Fibroblast of skin of right quadriceps (primary cell): ENCODE measurements around the gene HSD17B8.

Experiments used
- DNase-seq: peaks from one replicate; pipeline ENCODE4 v3.0.0-alpha.2; 2013

HSD17B8 gene

DNA sequence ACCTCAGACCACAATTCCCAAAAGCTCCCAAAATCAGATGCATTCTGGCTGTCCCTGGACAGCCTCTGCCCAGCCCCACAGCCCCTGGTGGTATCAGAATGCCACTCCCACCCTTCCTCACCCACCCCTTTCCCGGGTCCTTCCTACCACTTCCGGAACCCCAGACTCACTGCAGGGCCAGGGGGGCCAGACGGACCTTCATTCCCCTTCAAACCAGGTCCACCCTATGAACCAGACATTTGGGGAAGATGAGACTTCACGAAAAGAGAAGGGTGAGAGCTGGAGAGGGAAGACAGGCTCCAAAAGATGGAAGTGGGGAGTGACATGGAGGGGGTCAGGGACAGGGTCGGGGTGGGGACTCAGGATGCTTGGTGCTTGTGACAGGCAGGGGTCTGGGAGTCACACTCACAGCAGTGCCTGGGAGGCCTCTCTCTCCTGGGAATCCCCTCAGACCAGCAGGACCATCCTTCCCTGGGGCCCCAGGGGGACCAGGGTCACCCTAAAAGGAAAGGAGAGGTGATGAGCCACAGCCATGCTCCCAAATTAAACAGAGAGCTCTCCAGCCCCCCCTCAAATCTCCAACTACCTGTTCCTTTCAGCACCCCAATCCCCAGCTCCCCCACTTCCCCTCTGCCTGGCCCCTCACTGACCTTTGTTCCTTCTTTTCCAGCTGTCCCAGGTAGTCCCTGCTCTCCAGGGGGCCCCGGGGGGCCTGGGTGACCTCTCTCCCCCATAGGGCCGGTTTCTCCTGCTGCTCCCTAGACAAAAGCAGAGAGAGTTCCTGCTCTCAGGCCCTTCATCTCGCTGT lies 32.4 kb upstream of the HSD17B8 start:
- no peak for DNase-seq

DNA sequence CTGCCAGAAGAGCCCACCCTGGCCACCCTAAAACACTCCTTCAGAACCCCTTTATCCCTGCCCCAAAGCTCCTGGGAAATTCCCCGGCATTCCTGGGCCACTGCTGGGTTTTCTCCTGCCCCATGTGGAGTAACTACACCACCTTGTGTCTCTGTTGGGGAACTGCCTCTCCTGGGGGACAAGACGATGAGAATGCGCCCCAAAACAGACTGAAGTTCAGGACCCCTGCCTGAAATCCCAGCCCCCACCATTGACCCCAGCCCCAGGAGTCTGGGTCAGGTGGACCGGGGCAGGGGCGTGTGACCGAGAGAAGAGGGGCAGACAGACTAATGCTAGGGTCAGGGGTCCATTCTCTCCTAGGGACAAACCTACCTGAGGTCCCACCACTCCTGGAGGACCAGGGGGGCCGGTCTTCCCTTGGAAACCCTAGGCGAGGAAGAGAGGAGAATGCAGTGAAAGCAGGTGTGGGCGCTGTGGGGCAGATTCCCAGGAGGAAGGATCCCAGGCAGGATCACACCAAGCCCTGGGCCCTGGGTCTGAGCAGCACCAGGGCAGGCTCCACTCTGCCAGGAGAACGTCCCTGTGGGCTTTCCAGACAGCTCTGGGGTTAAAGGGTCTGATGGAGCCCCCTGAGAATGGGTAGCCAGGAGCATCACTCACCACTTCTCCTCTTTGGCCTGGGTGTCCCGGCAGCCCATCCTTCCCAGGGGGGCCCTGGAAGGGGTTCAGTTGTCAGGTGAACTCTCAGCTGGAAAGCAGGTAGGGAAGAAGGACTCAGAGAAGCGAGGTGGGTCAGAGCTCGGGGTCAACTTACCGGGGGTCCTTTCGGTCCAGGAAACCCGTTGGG lies 31.5 kb upstream of the HSD17B8 start:
- peak; percentile 22 for DNase-seq

DNA sequence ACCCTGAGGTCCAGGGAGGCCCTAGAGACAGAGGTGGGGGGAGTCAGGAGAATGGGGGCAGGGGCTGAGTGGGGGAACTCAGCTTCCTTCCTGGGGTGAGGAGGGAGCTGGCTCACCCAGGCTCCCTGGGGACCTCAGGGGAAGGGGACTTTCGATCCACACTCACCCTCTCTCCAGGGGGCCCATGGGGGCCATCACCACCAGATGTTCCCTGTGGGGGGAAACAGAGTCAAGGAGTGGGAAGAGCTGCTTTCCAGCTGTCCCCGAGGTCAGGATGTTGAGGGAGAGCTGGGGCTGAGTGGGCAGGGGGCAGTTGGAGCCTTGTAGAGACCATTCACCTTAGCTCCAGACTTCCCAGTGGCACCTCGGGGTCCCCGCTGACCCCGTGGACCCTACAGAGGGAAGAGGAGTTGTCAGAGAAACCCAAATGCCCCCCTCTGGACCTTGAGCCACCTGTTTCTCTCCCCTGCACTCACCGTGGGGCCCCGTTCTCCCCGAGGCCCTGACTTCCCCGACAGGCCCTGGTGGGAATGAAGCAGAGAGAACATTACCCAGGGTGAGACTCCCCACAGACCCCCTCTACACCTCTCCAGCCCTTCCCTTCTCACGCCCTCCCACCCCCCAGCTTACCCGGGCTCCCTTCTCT lies 30.8 kb upstream of the HSD17B8 start:
- no peak for DNase-seq

- no peak for DNase-seq
These were observed 29.7 kb upstream of the HSD17B8 start for GRCh38 chr6:33174784-33175183.

GRCh38 chr6:33175436-33176069 lies 28.9 kb upstream of the HSD17B8 start:
- no peak for DNase-seq

GRCh38 chr6:33176906-33177305 lies 27.5 kb upstream of the HSD17B8 start:
- DNase-seq: no peak

DNA sequence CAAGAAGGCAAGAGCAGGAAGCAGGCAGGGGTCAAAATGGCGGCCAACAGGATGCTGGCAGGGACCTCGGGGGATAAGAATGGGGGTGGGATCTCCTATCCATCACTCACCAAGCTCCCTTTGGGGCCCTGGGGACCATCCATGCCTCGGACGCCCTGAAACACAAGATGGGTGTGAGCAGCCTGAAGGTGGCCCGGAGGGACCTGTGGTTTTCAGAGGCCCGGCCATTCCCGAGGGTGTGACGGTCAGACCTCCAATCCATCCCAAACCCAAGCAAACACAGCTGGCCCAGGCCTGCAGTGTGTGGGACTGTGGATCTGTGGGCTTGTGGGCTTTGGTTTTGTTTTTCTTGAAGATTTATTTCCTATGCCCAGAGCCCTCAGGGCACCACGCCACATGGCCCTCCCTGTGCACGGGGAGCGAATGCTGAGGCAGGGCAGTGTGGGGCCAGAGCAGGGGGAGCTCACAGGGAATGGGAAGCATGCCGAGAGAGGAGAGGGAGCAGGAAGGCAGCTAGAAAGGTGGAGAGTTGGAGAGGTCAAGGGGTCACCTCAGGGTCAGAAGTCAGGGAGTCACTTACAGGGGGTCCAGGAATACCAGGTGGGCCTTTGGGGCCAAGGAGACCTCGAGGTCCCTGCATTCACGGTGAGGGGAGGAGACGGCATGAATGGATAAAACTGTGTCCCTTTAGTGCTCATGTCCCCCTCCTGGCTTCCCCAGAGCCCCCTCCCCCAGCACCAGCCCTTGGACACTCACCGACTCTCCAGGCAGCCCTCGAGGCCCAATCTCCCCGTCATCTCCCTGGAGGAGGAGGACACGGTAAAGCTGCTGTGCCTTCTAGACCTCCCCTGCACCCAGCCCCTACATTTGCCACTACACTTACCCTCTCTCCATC lies 26.7 kb upstream of the HSD17B8 start:
- no peak for DNase-seq

DNA sequence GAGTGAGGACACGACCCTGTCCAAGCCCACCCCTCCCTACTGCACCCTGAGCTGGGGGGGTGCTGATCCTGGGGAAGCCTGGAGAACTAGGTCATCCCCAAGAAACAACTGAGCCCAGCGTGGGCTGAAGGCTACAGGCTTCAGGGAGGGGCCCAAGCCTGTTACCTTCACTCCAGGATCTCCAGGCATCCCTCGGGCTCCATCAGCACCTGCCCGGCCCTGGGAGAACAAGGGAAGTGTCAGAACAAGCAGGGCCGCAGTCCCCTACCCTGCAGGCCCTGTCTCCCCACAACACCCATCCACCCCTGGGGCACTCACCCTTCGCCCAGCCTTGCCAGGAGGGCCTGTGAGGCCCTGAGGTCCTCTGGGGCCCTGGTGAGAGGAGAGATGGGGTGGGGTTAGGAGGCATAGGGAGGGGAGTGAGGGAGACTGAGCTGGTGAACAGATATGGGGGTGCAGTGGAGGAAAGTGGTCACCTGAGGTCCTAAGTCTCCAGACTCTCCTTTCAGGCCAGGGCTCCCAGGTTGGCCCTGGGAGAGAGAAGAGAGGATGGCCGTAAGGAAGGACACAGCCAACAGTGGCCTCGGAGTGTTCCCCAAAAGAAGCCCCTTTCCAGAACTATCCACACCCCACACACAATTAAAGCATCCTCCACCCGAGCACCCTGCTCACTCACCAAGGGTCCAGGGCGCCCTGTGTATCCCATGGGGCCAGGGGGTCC lies 25.5 kb upstream of the HSD17B8 start:
- no peak for DNase-seq

GRCh38 chr6:33181141-33181540 lies 23.3 kb upstream of the HSD17B8 start:
- DNase-seq: no peak

- DNase-seq: no peak
These were observed 21.3 kb upstream of the HSD17B8 start for GRCh38 chr6:33183071-33183683.

- no peak for DNase-seq
These were observed 19.3 kb upstream of the HSD17B8 start for GRCh38 chr6:33185190-33185589.

DNA sequence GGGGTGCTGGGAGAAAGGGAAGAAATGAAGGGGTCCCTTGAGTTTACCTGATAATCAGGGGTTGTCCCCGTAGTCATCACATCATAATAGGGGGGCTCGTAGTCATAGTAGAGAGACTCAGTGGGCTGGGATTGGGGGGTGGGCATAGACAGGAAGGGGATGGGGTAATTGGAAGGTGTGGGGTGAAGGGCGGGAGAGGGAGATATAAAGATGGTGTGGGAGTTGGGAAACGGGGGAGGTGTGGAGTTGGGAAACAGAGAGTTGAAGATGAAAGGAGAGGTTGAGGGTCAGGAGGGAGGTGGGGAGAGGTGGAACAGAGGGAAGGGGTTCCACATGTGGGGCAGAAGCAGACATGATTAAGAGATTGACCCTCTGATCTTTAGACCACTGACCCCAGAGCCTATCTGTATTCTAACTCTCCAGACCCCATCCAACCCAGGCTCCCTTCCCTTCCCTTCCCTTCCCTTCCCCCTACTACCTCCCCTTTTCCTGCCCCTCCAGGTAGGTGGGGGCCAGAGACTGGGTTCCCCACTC lies 18.7 kb upstream of the HSD17B8 start:
- no peak for DNase-seq

GRCh38 chr6:33187809-33188208 lies 16.6 kb upstream of the HSD17B8 start:
- no peak for DNase-seq

GRCh38 chr6:33189164-33189563 lies 15.3 kb upstream of the HSD17B8 start:
- no peak for DNase-seq

GRCh38 chr6:33189625-33190448 lies 14.6 kb upstream of the HSD17B8 start:
- DNase-seq: no peak

DNA sequence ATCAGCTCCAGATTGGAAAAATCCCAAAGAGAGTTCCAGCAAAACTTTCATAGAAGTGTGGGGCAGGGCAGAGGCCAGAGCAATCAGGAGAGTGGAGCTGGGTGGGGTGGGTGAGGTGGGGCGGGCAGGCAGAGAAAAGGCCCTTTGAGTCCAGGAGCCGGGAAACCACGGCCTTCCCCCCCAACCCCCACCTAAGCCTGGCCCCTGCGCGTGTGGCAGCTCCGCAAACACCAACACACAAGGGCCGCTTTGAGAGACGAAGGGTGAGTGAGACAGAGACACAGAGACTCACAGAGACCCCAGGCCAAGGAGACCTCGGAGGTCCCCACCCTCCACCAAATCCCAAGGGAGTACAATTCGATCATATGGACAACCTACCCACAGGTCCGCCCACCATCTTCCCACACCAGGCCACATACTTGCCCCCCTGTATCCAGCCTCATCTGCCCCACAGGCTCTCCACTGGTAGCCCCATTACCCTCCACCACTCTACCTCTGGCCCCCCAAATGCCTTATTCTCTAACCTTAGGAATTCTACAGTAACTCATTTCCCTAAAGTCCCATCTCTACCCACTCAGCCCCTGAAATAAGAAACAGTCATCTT lies 13.8 kb upstream of the HSD17B8 start:
- DNase-seq: no peak

DNA sequence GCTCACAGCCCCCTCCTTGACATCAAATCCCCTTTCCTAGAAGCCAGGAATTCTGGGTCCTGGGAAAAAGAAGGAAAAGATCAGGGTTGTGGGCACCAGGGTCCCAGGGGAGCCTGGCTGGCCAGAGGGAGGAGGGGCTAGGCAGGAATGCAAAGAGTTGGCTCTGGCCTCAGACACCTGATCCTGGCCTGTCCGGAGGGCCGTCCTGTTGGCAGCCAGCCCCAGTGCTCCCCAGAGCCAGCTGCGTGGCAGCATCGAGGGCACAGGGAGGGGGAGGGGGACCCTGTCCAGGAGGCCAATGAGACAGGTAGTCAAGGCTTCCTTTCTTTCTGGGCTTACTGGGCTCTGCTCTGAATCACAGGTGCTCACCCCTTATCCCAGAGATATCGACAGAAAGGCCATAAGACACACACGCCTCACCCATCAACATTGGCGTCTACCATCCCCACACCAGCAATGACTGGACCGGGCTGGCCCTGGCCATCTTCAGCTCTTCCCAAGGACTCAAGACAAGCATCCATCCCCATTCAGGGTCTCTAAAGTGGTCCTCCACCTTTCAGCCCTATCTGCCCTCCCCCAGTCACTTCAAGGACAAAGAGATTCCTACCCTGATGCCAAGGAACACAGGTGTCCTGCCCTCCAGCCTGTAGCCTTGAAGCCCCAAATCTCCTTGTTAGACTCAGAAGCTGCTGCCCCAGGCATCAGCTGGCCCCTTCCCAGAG lies 12.9 kb upstream of the HSD17B8 start:
- no peak for DNase-seq

DNA sequence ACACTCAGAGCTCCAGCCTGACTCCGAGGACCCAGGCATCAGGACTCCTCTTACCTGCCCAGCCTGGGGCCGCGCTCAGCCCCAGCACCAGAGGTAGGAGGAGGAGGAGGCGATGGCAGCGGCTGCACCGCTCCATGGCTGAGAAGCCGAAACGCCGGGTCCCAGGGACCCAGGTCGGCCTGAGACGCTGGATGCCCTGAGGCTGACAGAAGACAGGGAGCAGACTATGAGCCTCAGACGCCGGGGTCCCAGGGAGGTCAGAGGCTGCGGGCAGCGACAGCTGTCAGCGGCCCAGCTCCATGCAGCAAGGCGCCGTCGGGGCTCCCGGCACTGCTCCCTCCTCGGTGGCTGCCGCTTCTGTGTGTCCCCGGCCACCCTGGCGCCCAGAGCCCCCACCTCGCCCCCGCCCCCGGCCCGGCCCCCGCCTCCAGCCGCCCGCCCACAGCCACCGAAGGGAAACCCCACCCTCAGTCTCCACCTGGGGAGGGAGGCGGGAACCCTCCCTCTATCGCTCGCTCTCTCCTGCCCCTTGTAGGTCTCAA lies 12.3 kb upstream of the HSD17B8 start, which contains the start of gene COL11A2:
TSS of gene COL11A2 (minus strand) at position 363 of the 542 bp plus-strand sequence. CDS start at position 136, 227 bp downstream.
- DNase-seq: no peak
